Cardiac fibroblast (primary cell): ENCODE measurements around the gene PTPRR.

ENCODE experiments used
- DNase-seq, 2 donors: peaks; one replicate each; pipeline versions ENCODE4 v3.0.0 to v3.0.0-alpha.2; 2010; ENCODE audit warnings: low read depth in 2 of 2
- H3K4me3 ChIP-seq, 2 donors: replicated peaks in 1 of 2; 1 replicate in 1 of 2; 2 replicates in 1 of 2; pipeline ENCODE4 v1.5.1; 2011; ENCODE audit warnings: low read depth in 2 of 2, low read length in 2 of 2, mild to moderate bottlenecking in 2 of 2, moderate library complexity in 1 of 2
- CTCF ChIP-seq: IDR thresholded peaks from one replicate; pipeline ENCODE4 v1.5.1; 2011; ENCODE audit warnings: low read depth, mild to moderate bottlenecking, low read length, inconsistent platforms

The PTPRR gene

GRCh38 chr12:70635755-70636154 is 284.8 kb downstream of the PTPRR start:
- no peak for DNase-seq
- no peak for TF ChIP-seq CTCF
- no peak overlapping the region for H3K4me3 ChIP-seq

GRCh38 chr12:70628701-70629480 is 291.6 kb downstream of the PTPRR start:
- no peak for DNase-seq
- TF ChIP-seq CTCF: no peak
- H3K4me3 ChIP-seq: no peak overlapping the region

- DNase-seq: peak in 1 of 2 donors; percentile 38
- TF ChIP-seq CTCF: no peak
- no peak overlapping the region for H3K4me3 ChIP-seq
Observed at GRCh38 chr12:70627677-70628076, 292.9 kb downstream of the PTPRR start.

GRCh38 chr12:70626180-70626579 is 294.4 kb downstream of the PTPRR start:
- no peak overlapping the region for H3K4me3 ChIP-seq
- DNase-seq: no peak
- TF ChIP-seq CTCF: no peak

- TF ChIP-seq CTCF: no peak
- no peak for DNase-seq
- H3K4me3 ChIP-seq: no peak overlapping the region
Observed at GRCh38 chr12:70619471-70620152, 300.9 kb downstream of the PTPRR start.

- no peak for DNase-seq
- TF ChIP-seq CTCF: no peak
Observed at GRCh38 chr12:70618371-70618770, 302.2 kb downstream of the PTPRR start.

GRCh38 chr12:70617450-70617849 is 303.1 kb downstream of the PTPRR start:
- H3K4me3 ChIP-seq: no peak overlapping the region
- no peak for TF ChIP-seq CTCF
- DNase-seq: no peak

More at GRCh38 chr12:70618371-70618770, 302.2 kb downstream of the PTPRR start:
- no peak overlapping the region for H3K4me3 ChIP-seq
